HG03066 (cell line): Measurements from ENCODE around the gene RPS27L.
"Not testable (repeated sequence)": the region's sequence is repeated elsewhere in the genome, so short reads cannot be mapped to it uniquely, and the experiment has no call there.

ENCODE experiments used
- ATAC-seq: cut with Tn5 transposase; IDR thresholded peaks from one replicate; pipeline ENCODE4 v1.9.1; 2021; ENCODE audit warnings: low read depth; ENCODE audit not compliant: unreplicated experiment

RPS27L gene

DNA sequence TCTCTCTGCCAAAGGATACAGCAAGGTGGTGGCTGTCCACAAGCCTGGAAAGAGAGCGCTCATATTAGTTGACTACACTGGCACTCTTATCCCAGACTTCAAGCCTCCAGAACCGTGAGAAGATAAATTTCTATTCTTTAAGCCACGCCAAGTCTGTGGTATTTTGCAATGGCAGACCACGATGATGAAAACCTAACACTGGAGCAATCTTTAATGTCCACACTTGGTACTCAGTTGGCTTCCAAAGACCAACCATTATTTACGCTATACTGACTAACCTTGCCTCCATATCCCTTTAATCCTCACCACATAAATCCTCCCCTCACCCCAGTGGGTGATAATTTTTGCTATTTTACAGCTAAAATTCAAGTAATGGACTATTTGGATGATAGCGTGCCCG is 52.5 kb downstream of the RPS27L start:
- no peak for ATAC-seq

- no peak for ATAC-seq
These were observed 53.9 kb downstream of the RPS27L start for GRCh38 chr15:63103416-63103815.

GRCh38 chr15:63099581-63099980 is 57.7 kb downstream of the RPS27L start:
- not testable (repeated sequence) for ATAC-seq

DNA sequence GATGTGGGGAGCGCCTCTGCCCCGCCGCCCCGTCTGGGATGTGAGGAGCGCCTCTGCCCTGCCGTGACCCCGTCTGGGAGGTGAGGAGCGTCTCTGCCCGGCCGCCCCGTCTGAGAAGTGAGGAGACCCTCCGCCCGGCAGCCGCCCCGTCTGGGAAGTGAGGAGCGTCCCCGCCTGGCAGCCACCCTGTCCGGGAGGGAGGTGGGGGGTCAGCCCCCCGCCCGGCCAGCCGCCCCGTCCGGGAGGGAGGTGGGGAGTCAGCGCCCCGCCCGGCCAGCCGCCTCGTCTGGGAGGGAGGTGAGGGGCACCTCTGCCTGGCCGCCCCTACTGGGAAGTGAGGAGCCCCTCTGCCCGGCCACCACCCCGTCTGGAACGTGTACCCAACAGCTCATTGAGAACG is 58.4 kb downstream of the RPS27L start:
- not testable (repeated sequence) for ATAC-seq
